Measurements from ENCODE around the gene SPRR2F.
"Not testable (repeated sequence)": the region's sequence is repeated elsewhere in the genome, so short reads cannot be mapped to it uniquely, and the experiment has no call there.

Gene SPRR2F

DNA sequence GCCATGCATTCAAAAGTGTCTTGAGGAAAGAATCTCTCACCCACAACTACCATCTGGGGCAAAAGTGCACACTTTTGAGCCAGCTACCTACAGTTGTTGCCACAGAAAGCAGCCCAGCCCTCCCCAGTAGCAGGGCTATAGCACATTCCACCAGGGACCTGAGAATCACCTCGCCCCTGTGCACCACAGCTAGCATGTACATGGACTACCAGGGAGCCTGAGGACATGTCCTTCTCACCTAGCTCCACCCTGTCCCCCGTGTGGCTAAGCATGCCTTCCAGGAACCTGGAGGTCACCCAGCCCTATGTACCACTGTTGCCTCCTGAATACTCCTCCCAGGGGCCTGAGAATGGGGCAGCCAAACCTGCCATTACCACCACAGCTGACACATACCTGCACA, 20.4 kb upstream of the SPRR2F start:
- H3K27ac ChIP-seq (ENCODE audit: extremely low read depth, low read depth, low read length): no peak overlapping the region
- CTCF ChIA-PET: interaction anchor here (0.7 kb wide), 1 partner anchor 42 kb away, joined by 3 read pairs; no protein-coding TSS in a partner anchor
- POLR2A ChIA-PET: no interaction called here
- TF ChIP-seq ZNF701 (tag by site-specific recombination; IDR thresholded peaks at IDR 0.05): no peak
- TF ChIP-seq ZBTB17 (tag by site-specific recombination; IDR thresholded peaks at IDR 0.05): no peak
- no peak overlapping the region for H3K4me3 ChIP-seq (ENCODE audit: low read depth, low read length)
- no peaks in the 10 kb centered on the region for H3K9me3 ChIP-seq (ENCODE audit: control insufficient read depth, insufficient read depth, low read depth, low read length)
- H3K4me1 ChIP-seq (ENCODE audit: control insufficient read depth, insufficient read depth, low read length): no peaks in the 10 kb centered on the region
- H3K36me3 ChIP-seq (ENCODE audit: control insufficient read depth in 2 of 2, insufficient read depth in 1 of 2, low read length in 2 of 2): no peaks in the 10 kb centered on the region

DNA sequence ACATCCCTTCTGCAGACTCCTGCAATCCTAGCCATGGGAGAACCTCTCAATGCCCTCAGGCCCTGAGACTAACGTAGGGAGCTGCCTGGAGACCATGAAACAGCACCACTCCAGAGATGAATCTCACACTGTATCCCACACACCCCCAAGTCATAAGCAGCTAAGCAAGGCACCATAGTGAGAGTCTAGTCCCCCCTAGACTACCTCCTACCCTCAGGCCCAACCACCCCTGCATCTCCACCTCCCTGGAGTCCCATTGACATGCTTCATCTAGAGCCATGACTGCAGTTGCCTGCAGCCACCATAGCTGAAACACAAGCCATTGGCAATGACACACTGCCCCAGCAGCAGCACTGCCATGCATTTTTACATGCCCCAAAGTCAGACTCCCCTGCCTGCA, 20.0 kb upstream of the SPRR2F start:
- ChIA-PET POLR2A (no interaction called here), CTCF (interaction anchor here (0.7 kb wide), 1 partner anchor 42 kb away, joined by 3 read pairs; no protein-coding TSS in a partner anchor)
- Histone ChIP-seq H3K4me1 (ENCODE audit: control insufficient read depth, insufficient read depth, low read length) (no peaks in the 10 kb centered on the region), H3K9me3 (ENCODE audit: control insufficient read depth, insufficient read depth, low read depth, low read length) (no peaks in the 10 kb centered on the region), H3K36me3 (ENCODE audit: control insufficient read depth in 2 of 2, insufficient read depth in 1 of 2, low read length in 2 of 2) (no peaks in the 10 kb centered on the region), H3K27ac (ENCODE audit: extremely low read depth, low read depth, low read length) (no peak overlapping the region), H3K4me3 (ENCODE audit: low read depth, low read length) (no peak overlapping the region)
- TF ChIP-seq ZBTB21 (tag by site-specific recombination; IDR thresholded peaks at IDR 0.05) (no peak), ZNF558 (tag by site-specific recombination; IDR thresholded peaks at IDR 0.05) (no peak), ZNF114 (tag by site-specific recombination; IDR thresholded peaks at IDR 0.05) (no peak), ZNF677 (tag by site-specific recombination; IDR thresholded peaks at IDR 0.05) (no peak), ZNF639 (tag by site-specific recombination; IDR thresholded peaks at IDR 0.05) (no peak), KLF8 (tag by site-specific recombination; IDR thresholded peaks at IDR 0.05) (no peak), ZNF580 (tag by site-specific recombination; IDR thresholded peaks at IDR 0.05) (no peak)
- TF ChIP-seq, protein P1, sequence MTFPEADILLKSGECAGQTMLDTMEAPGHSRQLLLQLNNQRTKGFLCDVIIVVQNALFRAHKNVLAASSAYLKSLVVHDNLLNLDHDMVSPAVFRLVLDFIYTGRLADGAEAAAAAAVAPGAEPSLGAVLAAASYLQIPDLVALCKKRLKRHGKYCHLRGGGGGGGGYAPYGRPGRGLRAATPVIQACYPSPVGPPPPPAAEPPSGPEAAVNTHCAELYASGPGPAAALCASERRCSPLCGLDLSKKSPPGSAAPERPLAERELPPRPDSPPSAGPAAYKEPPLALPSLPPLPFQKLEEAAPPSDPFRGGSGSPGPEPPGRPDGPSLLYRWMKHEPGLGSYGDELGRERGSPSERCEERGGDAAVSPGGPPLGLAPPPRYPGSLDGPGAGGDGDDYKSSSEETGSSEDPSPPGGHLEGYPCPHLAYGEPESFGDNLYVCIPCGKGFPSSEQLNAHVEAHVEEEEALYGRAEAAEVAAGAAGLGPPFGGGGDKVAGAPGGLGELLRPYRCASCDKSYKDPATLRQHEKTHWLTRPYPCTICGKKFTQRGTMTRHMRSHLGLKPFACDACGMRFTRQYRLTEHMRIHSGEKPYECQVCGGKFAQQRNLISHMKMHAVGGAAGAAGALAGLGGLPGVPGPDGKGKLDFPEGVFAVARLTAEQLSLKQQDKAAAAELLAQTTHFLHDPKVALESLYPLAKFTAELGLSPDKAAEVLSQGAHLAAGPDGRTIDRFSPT (tag by site-specific recombination; IDR thresholded peaks at IDR 0.05): no peak

GRCh38 chr1:153128688-153129087, 15.4 kb upstream of the SPRR2F start:
- H3K4me1 ChIP-seq (ENCODE audit: control insufficient read depth, insufficient read depth, low read length); H3K4me3 ChIP-seq (ENCODE audit: low read depth, low read length); H3K27ac ChIP-seq (ENCODE audit: extremely low read depth, low read depth, low read length); H3K9me3 ChIP-seq (ENCODE audit: control insufficient read depth, insufficient read depth, low read depth, low read length); CTCF ChIA-PET; H3K36me3 ChIP-seq (ENCODE audit: control insufficient read depth in 2 of 2, insufficient read depth in 1 of 2, low read length in 2 of 2): not testable (repeated sequence)
- POLR2A ChIA-PET: interaction anchor here (0.6 kb wide), 1 partner anchor 230 kb away, joined by 3 read pairs; no protein-coding TSS in a partner anchor

DNA sequence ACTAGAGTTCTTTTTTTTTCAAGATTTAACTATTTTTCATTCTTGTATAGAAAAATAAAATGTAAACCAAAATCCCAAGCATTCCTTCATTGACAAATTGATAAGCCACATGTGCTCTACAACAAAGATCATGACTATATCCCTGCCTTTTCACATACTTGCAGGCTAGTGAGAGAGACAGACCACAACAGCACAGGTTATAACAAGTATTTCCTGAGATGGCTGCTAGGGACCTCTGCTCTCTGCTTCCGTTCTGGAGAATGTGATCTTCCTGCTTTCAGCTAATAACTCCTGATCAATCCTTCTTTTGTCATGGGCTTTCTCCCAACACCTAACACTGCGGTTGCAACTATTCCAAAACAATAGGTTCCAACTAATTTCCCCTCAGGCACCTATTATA, 14.0 kb upstream of the SPRR2F start:
- ChIA-PET POLR2A (no interaction called here), CTCF (interaction anchor here (0.6 to 0.7 kb wide), 2 partner anchors 106 to 147 kb away, joined by 3 read pairs; no protein-coding TSS in a partner anchor)
- H3K4me3 ChIP-seq (ENCODE audit: low read depth, low read length): no peak overlapping the region
- H3K9me3 ChIP-seq (ENCODE audit: control insufficient read depth, insufficient read depth, low read depth, low read length): no peaks in the 10 kb centered on the region
- H3K4me1 ChIP-seq (ENCODE audit: control insufficient read depth, insufficient read depth, low read length): peaks cover 4% of the 10 kb centered on the region; the same call in 1 of the 2 replicates
- H3K36me3 ChIP-seq (ENCODE audit: control insufficient read depth in 2 of 2, insufficient read depth in 1 of 2, low read length in 2 of 2): no peaks in the 10 kb centered on the region
- TF ChIP-seq ZNF2 (tag by site-specific recombination; IDR thresholded peaks at IDR 0.05) (no peak), ZNF169 (tag by site-specific recombination; IDR thresholded peaks at IDR 0.05) (no peak), ZNF747 (tag by site-specific recombination; IDR thresholded peaks at IDR 0.05) (no peak), ZNF394 (tag by site-specific recombination; IDR thresholded peaks at IDR 0.05; ENCODE audit: borderline replicate concordance) (no peak), ZNF707 (tag by site-specific recombination; IDR thresholded peaks at IDR 0.05) (no peak), YY1 (tag by site-specific recombination; IDR thresholded peaks at IDR 0.05) (no peak), ZNF677 (tag by site-specific recombination; IDR thresholded peaks at IDR 0.05) (no peak)
- H3K27ac ChIP-seq (ENCODE audit: extremely low read depth, low read depth, low read length): no peak overlapping the region
